Measurements from ENCODE around the gene TEKT1.
"Not testable (repeated sequence)": the region's sequence is repeated elsewhere in the genome, so short reads cannot be mapped to it uniquely, and the experiment has no call there.

The TEKT1 gene
- total RNA-seq, result 0 to 0.07 reads per million in 2 donors

DNA sequence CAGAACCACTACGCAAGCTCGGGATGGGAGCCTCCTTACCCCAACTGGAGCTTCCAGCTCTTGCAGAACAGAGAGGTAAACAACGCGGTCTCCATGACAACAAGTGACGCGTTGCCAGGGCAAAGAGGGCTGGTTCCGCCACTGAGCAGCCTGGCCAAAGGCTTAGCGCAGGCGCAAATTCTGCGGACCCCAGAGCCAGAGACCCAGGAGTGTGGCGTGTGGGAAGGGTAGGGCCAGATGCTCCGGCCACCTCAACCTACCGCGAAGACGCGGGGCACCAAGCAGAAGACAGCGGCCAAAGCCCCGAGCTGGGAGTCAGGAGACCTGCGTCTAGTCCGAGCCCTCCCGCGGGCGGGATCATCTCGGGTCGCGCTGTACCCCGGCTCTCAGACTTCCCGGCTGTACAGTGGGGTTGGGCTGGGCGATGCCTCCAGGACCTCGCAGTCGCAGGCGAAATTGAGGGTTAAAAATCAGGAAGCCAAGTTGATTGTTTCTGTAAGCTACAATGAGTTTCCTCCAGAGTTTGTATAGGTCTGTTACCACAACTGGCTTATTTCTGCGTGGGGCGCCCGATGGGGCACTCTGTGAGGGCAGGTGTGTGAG is at the start of gene TEKT1:
Gene TEKT1, minus strand, starts transcription at position 69 of the 603 bp plus-strand sequence. CDS start 1,353 bp downstream, outside the sequence.
- peak; percentile 28 to 68 (median 65) for DNase-seq

DNA sequence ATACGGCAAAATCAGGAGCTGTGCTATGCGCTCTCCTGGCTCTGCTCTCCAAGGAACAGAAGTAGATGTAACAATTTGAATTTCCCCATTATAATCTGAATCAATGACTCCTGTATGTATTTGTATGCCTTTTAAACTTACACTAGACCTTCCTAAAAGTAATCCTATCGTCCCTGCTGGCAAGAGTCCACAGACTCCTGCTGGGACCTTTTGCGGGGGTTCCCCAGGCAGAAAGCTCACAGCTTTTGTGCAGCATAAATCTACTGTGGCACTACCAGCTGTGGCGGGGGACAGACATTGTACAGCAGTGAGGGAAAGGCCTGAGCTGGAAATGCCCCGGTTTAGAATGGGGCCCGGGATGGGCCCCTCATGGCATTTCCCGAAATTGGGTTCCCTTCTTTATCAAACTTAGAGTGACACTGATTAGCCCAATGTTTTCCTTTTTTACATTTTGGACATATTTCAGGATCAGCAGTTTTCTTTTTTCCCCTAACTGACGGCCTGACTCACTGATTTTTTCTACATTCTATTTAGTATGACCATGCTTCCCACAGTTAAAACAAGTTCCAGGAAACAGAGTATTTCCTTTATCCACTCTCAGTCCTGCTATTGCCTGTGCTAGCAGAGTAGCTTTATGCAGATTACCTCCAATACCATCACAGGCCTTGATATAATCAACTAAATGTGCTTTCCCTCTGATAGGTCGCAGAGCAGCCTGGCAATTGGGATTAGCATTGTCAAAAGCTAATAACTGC is 47.9 kb upstream of the TEKT1 start:
- not testable (repeated sequence) for DNase-seq

DNA sequence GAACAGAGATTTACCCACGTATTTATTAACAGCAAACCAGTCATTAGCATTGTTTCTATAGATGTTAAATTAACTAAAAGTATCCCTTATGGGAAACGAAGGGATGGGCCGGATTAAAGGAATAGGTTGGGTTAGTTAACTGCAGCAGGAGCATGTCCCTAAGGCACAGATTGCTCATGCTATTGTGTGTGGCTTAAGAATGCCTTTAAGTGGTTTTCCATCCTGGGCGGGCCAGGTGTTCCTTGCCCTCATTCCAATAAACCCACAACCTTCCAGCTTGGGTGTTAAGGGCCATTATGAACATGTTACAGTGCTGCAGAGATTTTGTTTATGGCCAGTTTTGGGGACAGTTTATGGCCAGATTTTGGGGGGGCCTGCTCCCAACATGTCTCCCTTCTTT is 43.7 kb upstream of the TEKT1 start:
- DNase-seq, result not testable (repeated sequence)

DNA sequence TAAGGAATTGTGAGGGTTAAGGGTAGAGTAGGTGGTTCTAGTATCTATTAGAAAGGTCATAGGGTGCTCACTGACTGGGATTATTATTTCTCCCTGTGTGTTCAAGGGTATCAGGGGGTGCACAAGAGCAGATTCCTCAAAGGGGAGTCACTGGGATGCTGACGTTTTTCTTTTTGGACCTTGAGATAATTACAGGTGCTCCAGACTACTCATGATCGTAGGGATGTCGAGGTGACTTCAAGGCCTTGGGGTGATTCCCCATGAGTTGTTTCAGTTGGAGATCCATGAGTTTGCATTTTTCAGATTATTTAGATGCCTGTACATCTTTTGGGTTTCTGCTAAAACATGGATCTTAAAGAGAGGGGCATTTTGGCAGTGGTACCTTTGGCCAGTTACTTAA is 41.4 kb upstream of the TEKT1 start:
- DNase-seq, result no peak

DNA sequence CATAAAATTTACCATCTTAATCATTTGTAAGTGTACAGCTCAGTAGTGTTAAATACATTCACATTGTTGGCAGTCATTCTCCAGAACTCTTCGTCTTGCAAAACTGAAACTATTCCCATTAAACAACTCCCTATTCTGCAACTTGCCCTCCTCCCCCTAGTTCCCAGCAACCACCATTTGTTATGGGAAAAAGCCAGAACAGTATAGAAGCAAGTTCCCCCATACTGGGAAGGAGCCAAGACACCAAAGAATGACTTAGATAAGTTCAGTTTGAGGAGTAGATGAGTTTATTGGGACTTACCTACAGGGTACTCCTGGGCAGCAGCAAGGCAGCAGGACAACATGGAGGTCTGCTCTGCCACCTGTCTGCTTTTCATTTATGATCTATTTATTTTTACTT is 39.3 kb upstream of the TEKT1 start:
- DNase-seq, result no peak

DNA sequence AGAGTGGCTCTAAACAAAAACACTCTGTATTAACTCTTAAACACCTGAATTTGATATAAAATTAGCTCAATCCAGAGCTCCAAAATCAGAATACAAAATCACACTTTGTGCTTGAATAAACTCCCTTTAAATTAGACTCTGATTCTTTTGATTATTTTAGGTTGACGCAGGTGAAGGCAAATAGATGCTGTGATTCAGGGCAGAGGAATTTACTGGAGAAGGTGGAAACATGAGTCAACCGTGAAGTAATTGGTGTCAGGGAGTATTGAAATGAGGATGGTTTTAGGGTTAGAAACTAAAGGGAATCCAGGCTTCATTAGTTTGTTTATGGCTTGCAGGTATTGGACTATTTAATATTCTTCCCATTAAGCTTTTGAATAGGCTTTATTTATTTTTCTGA is 37.1 kb upstream of the TEKT1 start:
- DNase-seq, result no peak

DNA sequence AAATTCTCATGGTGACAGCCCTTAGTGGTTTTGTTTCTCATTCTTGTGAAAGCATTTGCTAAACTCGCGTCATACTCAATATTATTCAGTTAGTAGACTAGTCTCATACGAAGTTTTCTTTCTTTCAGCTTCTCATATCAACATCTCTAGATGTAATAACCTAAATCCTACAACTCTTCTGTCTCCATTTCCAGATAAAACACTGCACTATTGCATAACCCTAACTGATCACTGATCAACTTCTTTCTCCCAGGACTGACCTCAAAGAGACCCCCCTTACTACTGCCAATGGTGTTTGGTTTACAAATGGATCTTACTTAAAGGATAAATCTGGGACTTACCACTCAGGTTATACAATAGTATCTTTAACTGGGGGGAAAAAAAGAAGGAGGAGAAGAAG is 36.3 kb upstream of the TEKT1 start:
- DNase-seq, result no peak

DNA sequence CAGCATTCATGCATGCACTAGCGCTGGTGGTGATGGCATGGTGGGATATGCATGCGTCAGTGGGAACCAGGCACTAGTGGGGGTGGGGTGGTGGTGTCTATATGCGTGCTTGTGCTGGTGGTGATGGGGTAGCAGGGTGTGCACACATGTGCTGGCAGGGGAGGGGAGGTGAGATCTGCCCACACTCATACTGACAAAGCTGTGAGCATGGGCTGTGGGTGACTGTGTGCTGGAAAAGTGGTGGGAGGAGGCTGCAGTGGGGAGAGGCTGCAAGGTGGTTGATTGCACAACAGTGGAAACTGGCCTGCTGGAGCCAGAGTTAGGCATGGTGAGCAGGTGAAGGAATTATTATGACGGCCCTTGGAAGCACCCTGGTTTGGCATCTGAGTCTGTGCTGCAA is 31.3 kb upstream of the TEKT1 start:
- peak in 1 of 5 experiments; percentile 7 for DNase-seq

DNA sequence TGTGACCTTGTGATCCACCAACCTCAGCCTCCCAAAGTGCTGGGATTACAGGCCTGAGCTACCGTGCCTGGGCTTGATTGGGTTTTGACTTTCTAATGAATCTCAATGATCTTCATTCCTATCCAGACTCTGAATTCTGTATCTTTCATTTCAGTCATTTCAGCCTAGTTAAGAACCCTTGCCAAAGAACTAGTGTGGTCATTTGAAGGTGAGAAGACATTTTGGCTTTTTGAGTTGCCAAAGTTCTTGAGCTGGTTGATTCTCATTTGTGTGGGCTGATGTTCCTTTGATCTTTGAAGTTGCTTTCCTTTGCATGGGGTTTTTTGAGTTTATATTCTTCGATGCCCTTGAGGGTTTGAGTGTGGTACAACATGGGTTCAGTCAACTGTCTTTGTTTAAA is 30.6 kb upstream of the TEKT1 start:
- DNase-seq, result no peak

DNA sequence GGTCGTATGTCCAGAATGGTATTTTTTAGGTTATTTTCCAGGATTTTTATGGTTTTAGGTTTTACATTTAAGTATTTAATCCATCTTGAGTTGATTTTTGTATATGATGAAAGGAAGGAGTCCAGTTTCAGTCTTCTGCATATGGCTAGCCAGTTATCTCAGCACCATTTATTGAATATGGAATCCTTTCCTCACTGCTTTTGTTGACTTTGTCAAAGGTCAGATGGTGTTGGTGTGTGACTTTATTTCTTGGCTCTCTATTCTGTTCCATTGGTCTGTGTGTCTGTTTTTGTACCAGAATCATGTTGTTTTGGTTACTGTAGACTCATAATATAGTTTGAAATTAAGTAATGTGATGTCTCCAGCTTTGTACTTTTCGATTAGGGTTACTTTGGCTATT is 26.4 kb upstream of the TEKT1 start:
- DNase-seq, result no peak

DNA sequence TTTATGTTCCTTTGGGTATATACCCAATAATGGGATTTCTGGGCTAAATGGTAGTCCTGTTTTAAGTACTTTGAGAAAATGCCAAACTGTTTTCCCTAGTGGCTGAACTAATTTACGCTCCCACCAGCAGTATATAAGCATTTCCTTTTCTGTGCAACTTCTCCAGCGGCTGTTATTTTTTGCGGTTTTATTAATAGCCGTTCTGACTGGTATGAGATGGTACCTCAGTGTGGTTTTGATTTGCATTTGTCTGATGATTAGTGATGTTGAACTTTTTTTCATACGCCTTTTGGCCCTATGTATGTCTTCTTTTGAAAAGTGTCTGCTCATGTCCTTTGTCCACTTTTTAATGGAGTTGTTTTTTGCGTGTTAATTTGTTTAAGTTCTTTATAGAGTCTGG is 25.8 kb upstream of the TEKT1 start:
- DNase-seq, result no peak

DNA sequence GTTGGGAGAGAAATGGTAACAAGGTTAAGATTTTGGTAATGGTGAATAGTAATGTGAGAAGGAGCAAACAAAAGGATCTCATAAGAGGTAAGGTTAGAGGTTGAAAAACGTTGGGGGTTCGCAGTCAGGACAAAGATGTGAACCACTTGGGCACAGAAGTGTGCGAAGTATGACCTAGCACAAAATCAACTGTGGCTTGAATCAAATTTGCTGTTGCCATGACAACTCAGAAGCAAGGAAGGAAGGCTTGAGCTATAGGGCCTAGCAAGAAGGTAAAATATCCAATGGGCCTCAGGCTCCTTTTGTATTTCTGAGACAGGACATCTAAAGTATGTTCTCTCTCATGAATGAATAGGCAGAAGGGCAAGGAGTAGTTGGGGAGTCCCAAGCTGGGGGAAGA is 24.5 kb upstream of the TEKT1 start:
- DNase-seq, result no peak

DNA sequence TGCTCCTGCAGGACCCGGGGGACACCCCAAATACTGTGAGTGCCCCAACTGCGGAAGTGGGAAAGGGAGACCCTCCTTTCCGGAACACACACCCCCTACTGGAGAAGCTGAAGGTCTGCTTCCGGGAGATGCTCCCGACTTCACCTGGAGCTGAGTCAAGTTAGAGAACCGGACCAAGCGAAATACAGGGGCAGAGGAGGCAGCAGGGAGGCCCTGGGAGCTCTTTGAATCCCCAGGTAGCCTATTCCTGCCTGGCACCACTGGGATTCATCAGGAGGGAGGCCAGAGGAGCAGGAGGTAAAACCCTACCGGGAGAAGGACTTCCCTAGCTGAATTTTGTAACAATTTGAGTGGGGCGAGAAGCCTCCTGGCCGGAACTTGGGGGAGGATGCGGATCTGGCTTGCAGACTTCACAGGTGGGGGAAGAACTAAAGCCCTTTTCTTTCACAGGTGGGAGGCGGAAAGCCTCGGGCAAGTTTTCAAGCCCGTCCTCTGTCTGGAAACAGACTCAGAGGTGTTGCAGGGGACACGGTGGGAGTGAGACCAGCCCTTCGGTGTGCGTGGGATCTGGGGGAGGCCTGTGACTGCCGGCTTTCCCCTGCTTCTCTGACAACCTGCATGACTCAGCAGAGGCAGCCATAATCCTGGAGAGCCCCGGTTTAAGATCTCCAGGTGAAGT is 22.4 kb upstream of the TEKT1 start:
- DNase-seq, result peak in 1 of 5 experiments; percentile 18

DNA sequence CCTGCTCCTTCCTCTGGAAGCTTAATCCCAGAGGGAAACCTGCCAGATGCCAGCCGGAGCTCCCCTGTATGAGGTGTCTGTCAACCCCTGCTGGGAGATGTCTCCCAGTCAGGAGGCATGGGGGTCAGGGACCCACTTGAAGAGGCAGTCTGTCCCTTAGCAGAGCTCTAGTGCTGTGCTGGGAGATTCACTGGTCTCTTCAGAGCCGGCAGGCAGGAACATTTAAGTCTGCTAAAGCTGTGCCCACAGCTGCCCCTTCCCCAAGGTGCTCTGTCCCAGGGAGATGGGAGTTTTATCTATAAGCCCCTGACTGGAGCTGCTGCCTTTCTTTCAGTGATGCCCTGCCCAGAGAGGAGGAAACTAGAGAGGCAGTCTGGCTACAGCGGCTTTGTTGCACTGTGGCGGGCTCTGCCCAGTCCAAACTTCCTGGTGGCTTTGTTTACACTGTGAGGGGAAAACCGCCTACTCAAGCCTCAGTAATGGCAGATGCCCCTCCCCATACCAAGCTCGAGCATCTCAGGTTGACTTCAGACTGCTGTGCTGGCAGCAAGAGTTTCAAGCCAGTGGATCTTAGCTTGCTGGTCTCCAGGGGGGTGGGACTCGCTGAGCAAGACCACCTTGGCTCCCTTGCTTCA is 17.1 kb upstream of the TEKT1 start:
- peak in 1 of 5 experiments; percentile 2 for DNase-seq

DNA sequence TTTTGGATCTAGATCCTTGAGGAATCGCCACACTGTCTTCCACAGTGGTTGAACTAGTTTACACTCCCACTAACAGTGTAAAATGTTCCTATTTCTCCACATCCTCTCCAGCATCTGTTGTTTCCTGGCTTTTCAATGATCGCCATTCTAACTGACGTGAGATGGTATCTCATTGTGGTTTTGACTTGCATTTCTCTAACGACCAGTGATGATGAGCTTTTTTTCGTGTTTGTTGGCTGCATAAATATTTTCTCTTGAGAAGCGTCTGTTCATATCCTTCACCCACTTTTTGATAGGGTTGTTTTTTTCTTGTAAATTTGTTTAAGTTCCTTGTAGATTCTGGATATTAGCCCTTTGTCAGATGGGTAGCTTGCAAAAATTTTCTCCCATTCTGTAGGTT is 14.6 kb upstream of the TEKT1 start:
- DNase-seq, result peak in 1 of 5 experiments; percentile 51

DNA sequence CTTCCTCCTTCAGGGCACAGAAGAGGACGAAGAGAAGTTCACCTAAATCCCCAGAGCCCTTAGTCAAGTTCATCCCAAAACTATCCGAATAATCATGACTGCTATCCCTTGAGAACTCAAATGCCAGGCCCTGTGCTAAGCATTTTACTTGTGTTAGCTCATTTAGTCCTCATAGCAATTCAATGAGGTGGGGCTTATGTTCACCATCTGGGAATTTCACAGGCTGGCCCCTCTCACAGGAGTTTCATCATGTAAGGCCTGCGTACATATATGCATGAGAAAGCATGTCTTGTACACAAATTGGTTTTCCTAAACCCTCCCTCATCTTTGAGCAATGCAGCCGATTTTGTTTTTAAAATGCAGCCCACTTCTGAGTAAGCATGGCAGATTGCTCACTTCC is 12.9 kb upstream of the TEKT1 start:
- DNase-seq, result not testable (repeated sequence)

DNA sequence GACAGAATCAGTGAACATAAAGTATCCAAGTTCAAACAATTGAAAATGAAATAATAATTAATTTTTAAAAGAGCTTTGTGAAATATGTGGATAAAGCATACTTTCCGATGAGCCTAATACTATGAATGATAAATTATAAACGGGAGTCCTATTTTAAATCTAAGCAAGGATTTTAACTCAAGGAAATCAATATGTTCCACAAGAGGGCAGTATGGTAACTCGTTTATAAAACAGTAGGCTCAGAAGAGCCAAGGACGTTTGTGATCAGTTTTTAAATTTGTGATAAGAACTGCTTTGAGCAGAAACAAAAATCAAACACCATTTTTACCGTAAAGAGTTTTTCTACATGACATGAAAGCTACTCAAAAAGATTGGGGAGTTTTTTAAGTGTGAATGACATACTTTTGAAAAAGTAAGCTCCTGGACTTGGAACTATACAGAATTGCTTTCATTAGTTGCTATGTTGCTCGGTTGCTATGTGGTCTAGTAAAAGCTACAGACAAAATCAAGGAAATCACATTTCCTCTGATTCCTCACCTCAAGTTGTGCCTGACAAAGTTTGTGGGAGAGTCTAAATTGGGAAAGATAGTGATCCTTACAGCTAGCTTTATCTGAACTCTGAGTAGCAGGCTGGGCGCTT is 11.8 kb upstream of the TEKT1 start:
- peak in 1 of 5 experiments; percentile 61 for DNase-seq

DNA sequence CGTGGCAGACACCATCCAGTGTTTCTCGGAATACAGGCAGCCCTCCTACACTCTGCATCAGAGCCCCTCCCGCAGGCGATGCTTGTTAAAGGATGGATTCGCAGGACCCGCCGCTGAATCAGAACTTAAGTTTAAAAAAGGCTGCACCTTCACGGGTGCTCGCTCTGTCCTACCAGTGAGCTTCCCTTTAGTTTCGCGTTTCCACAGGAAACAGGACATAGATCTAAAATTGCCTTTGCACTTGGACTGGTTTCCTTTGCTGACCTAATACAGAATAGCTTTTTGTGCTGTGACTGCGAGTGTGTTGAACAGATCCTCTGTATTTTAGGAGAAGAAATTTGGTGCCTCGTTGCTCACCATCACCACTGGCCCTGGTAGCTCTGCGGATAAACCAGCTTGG is 10.2 kb upstream of the TEKT1 start:
- not testable (repeated sequence) for DNase-seq

DNA sequence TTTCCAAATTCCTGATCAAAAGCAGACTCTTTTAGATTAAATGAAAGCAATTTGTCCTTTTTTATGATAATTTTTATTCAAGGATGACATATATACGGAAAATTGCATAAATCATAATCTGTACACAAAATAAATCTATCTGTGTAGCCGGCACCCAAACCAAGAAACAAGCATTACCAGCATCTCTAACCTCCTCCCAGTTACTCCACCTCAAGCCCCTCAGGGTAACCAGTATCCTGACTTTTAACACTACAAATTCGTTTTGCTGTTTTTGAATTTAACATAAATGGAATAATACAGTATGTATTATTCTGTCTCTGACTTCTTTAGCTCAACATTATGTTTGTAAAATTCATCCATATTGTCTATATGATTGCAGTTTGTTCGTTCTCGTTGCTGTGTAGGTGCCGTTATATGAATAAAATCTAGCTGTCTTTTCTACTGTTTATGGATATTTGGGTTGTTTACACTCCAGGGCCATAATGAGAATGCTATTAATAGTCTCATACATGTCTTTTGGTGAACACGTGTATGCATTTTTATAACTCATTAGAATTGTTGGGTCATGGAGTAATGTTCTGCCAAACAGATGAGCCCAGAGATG is 1.0 kb downstream of the TEKT1 start:
- DNase-seq, result no peak

DNA sequence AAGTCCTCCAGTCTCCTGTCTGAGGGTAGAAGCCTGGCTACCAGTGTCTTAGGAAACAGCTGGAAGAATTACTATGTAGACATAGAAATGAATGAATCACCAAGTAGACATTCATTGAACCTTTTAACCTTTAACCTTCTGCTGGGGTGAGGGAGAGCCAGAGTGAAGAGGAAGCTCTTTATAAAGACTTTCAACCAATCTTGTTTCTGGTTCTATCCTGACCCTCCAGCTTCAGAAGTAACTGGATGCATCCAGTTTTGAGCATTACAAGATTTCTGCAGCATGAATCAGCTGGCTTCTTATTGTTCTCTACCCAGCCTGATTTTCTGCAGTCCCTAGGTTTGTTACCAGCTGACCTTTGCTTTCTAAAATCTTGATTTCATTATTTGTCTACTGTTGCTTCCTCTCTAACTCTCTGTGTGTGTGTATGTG is 8.5 kb downstream of the TEKT1 start:
- DNase-seq, result no peak

DNA sequence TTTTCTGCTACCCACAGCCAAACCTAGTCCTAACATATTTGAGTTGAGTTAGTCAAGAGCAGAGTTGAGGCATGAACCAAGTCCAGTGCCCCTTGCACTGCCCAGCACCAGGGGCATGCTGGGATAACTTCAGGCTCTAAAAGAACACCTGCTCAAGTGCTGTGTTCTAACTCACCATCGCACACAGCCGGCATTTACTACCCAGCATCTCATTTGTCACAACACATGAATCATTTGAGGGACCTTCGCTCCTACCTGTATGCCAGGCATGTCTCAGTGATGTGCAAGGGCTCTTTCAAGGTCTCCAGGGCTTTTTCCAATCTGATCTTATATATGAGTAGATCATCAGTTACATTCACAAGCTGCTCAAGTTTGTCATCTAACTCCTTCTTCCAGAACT is 12.6 kb downstream of the TEKT1 start:
- no peak for DNase-seq

DNA sequence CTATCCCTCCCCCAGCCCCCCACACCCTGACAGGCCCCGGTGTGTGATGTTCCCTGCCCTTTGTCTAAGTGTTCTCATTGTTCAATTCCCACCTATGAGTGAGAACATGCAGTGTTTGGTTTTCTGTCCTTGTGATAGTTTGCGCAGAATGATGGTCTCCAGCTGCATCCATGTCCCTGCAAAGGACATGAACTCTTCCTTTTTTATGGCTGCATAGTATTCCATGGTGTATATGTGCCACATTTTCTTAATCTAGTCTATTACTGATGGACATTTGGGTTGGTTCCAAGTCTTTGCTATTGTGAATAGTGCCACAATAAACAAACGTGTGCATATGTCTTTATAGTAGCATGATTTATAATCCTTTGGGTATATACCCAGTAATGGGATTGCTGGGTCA is 15.2 kb downstream of the TEKT1 start:
- not testable (repeated sequence) for DNase-seq
